GM21717 (cell line): Measurements from ENCODE around the gene ZSCAN10.
"Not testable (repeated sequence)": the region's sequence is repeated elsewhere in the genome, so short reads cannot be mapped to it uniquely, and the experiment has no call there.

Experiments
- ATAC-seq: cut with Tn5 transposase; IDR thresholded peaks from one replicate; pipeline ENCODE4 v1.9.1; 2021; ENCODE audit warnings: mild to moderate bottlenecking, moderate library complexity; ENCODE audit not compliant: unreplicated experiment

Gene ZSCAN10

GRCh38 chr16:3065069-3065741 is 33.9 kb downstream of the ZSCAN10 start, which contains the start of gene IL32:
Gene IL32 (plus strand): TSS chr16:3065640. CDS start chr16:3065812, 172 bp downstream.
- no peak for ATAC-seq

GRCh38 chr16:3063625-3064386 is 35.3 kb downstream of the ZSCAN10 start:
- no peak for ATAC-seq

- no peak for ATAC-seq
Observed at GRCh38 chr16:3062553-3062952, 36.5 kb downstream of the ZSCAN10 start.

- ATAC-seq: no peak
Observed at GRCh38 chr16:3060339-3061127, 38.6 kb downstream of the ZSCAN10 start.

GRCh38 chr16:3059723-3060242 is 39.3 kb downstream of the ZSCAN10 start:
- ATAC-seq: peak; percentile 6

GRCh38 chr16:3059041-3059722 is 39.9 kb downstream of the ZSCAN10 start:
- ATAC-seq: peak; percentile 58

- no peak for ATAC-seq
Observed at GRCh38 chr16:3058139-3059030, 40.7 kb downstream of the ZSCAN10 start.

GRCh38 chr16:3057181-3058138 is 41.6 kb downstream of the ZSCAN10 start:
- no peak for ATAC-seq

GRCh38 chr16:3056336-3057180 is 42.5 kb downstream of the ZSCAN10 start:
- no peak for ATAC-seq

GRCh38 chr16:3055734-3056115 is 43.4 kb downstream of the ZSCAN10 start:
- not testable (repeated sequence) for ATAC-seq

- no peak for ATAC-seq
Observed at GRCh38 chr16:3054965-3055733, 43.9 kb downstream of the ZSCAN10 start.

- not testable (repeated sequence) for ATAC-seq
Observed at GRCh38 chr16:3053330-3053710, 45.8 kb downstream of the ZSCAN10 start.

GRCh38 chr16:3052571-3053329 is 46.3 kb downstream of the ZSCAN10 start:
- not testable (repeated sequence) for ATAC-seq

GRCh38 chr16:3051494-3051893 is 47.6 kb downstream of the ZSCAN10 start:
- no peak for ATAC-seq

GRCh38 chr16:3051009-3051408 is 48.1 kb downstream of the ZSCAN10 start:
- ATAC-seq: no peak

GRCh38 chr16:3050487-3050886 is 48.6 kb downstream of the ZSCAN10 start:
- no peak for ATAC-seq
